Lung (tissue), 12 donors: ENCODE data around the gene PAX9. TPM values are rescaled to one million over a fixed set of nuclear protein-coding genes. Genes with fewer than 3 reads are reported as not detected.
A peak's percentile ranks its signal among the peaks of the same experiment; 100 is the strongest.

ENCODE experiments used
- ATAC-seq: fragments of 200-7000 bp; cut with Tn5 transposase; one replicate; pipeline ENCODE4 v1.9.1; 2020; ENCODE audit warnings: moderate number of reproducible peaks; ENCODE audit not compliant: insufficient read depth, low FRiP score
- DNase-seq, 3 donors: peaks; one replicate each; pipeline ENCODE4 v3.0.0-alpha.2; 2013 to 2017
- H3K27ac ChIP-seq, 2 donors: one replicate each; pipeline ENCODE4 v1.5.1; 2013; ENCODE audit warnings: mild to moderate bottlenecking in 2 of 2, moderate library complexity in 2 of 2, control low read depth in 1 of 2, inconsistent platforms in 1 of 2, low read depth in 1 of 2, low read length in 1 of 2
- H3K27me3 ChIP-seq, 3 donors: one replicate each; pipeline ENCODE4 v1.5.1; 2013; ENCODE audit warnings: low read length in 2 of 3; ENCODE audit not compliant: control insufficient read depth in 3 of 3, insufficient read depth in 3 of 3
- H3K36me3 ChIP-seq, 4 donors: one replicate each; pipeline ENCODE4 v1.5.1; 2013; ENCODE audit warnings: low read length in 4 of 4, mild to moderate bottlenecking in 1 of 4, moderate library complexity in 1 of 4; ENCODE audit not compliant: control insufficient read depth in 4 of 4, insufficient read depth in 4 of 4
- H3K4me1 ChIP-seq, 5 donors: one replicate each; pipeline ENCODE4 v1.5.1; 2013; ENCODE audit warnings: low read length in 5 of 5, mild to moderate bottlenecking in 2 of 5, moderate library complexity in 1 of 5; ENCODE audit not compliant: control insufficient read depth in 5 of 5, insufficient read depth in 5 of 5
- H3K4me3 ChIP-seq: one replicate; pipeline ENCODE4 v1.5.1; 2013; ENCODE audit warnings: mild to moderate bottlenecking, control low read depth, moderate library complexity
- H3K9ac ChIP-seq, 2 donors: one replicate each; pipeline ENCODE4 v1.5.1; 2013; ENCODE audit warnings: low read length in 2 of 2, control low read depth in 1 of 2; ENCODE audit not compliant: insufficient read depth in 1 of 2
- H3K9me3 ChIP-seq, 4 donors: one replicate each; pipeline ENCODE4 v1.5.1; 2013; ENCODE audit warnings: low read length in 3 of 4, mild to moderate bottlenecking in 1 of 4, moderate library complexity in 1 of 4; ENCODE audit not compliant: control insufficient read depth in 4 of 4, insufficient read depth in 3 of 4
- WGBS, 2 donors: extraction: QIAGEN DNeasy Blood & Tissue Kit; methylation state at CpG; one replicate each; pipeline ENCODE4 v1.1.7; 2013; 5-methylcytosine and 5-hydroxymethylcytosine counted together
- polyA plus RNA-seq, 2 donors: library from polyadenylated mRNA; stranded (reverse); fragments of 200-250 nt; gene quantifications; one replicate each; pipeline ENCODE4 v1.2.1, GENCODE V29; 2013
- total RNA-seq, 2 donors: library from RNA; depleted of rRNA in 1 of 2; stranded (reverse); fragments of >200 nt in 1 of 2; gene quantifications; one replicate each; pipeline ENCODE4 v1.2.1, GENCODE V29; 2014 to 2021
- TF ChIP-seq, protein P1 (sequence below): IDR thresholded peaks from 2 replicates; pipeline ENCODE4 v1.5.1; 2012; ENCODE audit warnings: mild to moderate bottlenecking; ENCODE audit errors: control extremely low read depth, extremely low read depth
- donor health status: control.
- donor health status: control.
- donor health status: Bipolar disorder and iron deficiency.
- donor health status: healthy.
- donor health status: DM: yes; HTN: yes; CAD: no.

The PAX9 gene
- total and polyA plus RNA-seq, 4 donors = 1.2 to 6.0 (median 1.8) TPM

DNA sequence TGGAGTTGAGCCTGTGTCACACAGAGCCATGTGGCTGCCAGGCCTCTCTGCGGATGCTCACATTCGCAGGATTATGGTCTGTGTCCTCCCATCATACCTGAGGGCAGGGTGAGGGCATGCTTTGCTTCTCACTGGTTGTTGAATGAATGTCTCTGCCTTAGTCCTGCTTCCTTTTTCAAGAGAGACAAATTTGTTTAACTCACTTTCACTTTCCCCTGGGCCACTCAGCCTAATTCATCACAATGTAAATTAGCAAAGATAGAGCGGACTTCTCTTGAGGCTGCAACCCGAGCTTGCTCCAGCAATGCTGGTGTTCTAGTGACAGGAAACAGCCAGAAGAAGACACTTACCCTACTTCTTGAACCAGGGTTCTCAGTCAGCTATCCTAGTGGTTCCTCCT is 35.5 kb upstream of the PAX9 start:
- TF ChIP-seq, protein P1, sequence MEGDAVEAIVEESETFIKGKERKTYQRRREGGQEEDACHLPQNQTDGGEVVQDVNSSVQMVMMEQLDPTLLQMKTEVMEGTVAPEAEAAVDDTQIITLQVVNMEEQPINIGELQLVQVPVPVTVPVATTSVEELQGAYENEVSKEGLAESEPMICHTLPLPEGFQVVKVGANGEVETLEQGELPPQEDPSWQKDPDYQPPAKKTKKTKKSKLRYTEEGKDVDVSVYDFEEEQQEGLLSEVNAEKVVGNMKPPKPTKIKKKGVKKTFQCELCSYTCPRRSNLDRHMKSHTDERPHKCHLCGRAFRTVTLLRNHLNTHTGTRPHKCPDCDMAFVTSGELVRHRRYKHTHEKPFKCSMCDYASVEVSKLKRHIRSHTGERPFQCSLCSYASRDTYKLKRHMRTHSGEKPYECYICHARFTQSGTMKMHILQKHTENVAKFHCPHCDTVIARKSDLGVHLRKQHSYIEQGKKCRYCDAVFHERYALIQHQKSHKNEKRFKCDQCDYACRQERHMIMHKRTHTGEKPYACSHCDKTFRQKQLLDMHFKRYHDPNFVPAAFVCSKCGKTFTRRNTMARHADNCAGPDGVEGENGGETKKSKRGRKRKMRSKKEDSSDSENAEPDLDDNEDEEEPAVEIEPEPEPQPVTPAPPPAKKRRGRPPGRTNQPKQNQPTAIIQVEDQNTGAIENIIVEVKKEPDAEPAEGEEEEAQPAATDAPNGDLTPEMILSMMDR = no peak
- H3K36me3 ChIP-seq = no peaks in the 10 kb centered on the region
- DNase-seq (no peak), ATAC-seq (no peak)
- H3K27ac ChIP-seq = no peak overlapping the region
- peaks cover 0 to 4% (median 0%) of the 10 kb centered on the region in 3 donors for H3K27me3 ChIP-seq
- H3K4me3 ChIP-seq = no peak overlapping the region
- peaks cover 0 to 1% (median 0%) of the 10 kb centered on the region in 5 donors for H3K4me1 ChIP-seq
- no peak overlapping the region for H3K9ac ChIP-seq
- 66 to 70% methylated on average over 4 of the region's 4 CpGs for WGBS, 2 donors
- H3K9me3 ChIP-seq = no peaks in the 10 kb centered on the region

DNA sequence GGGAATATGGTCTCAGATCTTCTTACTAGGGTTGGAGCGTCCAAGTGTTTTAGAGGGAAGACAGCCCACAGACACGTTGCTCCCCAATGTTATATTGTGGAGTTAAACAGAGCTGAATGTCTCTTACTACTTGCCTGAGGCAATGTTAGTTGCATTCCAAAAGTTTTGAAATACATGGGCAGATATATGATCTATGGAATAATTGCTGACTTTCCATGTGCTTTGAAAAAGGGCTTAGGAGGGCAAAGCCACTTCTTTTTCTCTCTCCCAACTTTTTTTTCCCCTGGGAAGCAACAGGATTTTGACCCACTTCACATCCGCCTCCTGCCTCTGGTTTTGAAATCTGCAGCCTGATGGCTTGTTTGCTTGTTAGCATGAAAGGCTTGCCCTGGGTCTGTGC is 33.7 kb upstream of the PAX9 start:
- Histone ChIP-seq H3K27ac (no peak overlapping the region), H3K4me3 (no peak overlapping the region), H3K36me3 (no peaks in the 10 kb centered on the region), H3K9me3 (no peaks in the 10 kb centered on the region), H3K4me1 (peaks cover 0 to 1% (median 0%) of the 10 kb centered on the region in 5 donors), H3K27me3 (peaks cover 0 to 4% (median 0%) of the 10 kb centered on the region in 3 donors), H3K9ac (no peak overlapping the region)
- TF ChIP-seq, protein P1 = no peak
- no peak for DNase-seq
- 75 to 80% methylated on average over 3 of the region's 3 CpGs for WGBS, 2 donors
- ATAC-seq = no peak

DNA sequence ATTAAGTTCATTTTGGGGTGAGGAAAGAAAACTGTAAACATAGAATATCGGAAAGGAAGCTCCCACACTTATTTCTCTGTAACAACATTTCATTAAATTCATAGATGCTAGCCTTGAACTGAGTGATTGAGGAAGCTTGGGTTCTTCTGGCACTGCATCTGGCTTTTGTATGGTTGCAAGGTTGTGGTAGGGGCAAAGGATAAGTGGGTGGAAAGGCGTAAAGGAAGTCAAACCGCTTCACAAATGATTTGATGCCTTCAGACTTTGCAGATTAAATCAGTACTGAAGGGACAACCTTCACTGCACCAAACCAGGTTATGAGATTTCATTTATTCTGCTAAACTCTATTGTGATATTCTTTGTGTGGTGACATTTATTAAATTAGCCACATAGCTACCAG is 28.1 kb upstream of the PAX9 start:
- no peaks in the 10 kb centered on the region for H3K36me3 ChIP-seq
- TF ChIP-seq, protein P1 = no peak
- no peaks in the 10 kb centered on the region for H3K9me3 ChIP-seq
- no peak overlapping the region for H3K9ac ChIP-seq
- ATAC-seq (no peak), DNase-seq (no peak)
- H3K27me3 ChIP-seq = peaks cover 0 to 4% (median 0%) of the 10 kb centered on the region in 3 donors
- H3K4me3 ChIP-seq = no peak overlapping the region
- 72 to 78% methylated on average over 3 of the region's 3 CpGs for WGBS, 2 donors
- H3K4me1 ChIP-seq = no peaks in the 10 kb centered on the region
- no peak overlapping the region for H3K27ac ChIP-seq

DNA sequence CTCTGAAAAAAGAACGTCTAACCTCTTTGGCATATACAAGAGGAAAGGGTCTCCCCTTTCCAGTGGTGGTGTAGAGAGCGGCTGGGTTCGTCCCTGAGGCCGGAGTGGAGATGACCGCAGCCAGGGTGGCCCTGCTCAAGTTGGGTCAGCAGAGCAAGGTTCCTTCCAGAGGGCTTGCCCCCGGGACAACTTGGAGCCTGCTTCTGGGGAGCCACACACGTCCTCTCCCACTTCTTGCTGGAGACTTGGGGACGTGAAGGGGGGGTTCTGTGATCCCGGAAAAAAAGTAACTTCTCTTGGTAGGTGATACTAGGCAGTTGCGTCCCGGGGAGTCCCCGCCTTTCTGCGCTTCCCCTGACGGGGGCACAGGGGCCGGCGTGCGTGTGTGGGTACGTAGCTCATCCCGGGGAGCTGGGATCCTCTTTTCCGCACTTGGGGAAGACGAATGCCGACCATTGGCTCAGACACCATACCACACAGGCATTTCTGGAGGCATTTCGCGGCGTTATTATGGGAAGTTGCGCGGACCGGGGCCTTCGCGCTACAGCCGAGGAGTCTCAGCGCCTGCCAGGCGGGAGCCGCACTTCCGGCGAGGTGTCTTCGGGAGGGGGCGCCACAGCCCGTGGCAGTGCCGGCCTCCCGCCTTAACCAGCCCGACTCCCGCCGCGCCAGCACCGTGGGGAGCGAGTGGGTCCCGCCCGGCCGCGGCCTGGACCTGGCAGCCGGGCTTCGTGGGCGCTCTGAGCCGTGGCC is 14.8 kb upstream of the PAX9 start:
- peak in 1 of 3 donors; percentile 38 for DNase-seq
- Histone ChIP-seq H3K36me3 (no peaks in the 10 kb centered on the region), H3K27me3 (peaks cover 16 to 80% (median 77%) of the 10 kb centered on the region in 3 donors)

More for the DNA sequence above, 14.8 kb upstream of the PAX9 start:
- TF ChIP-seq, protein P1 = no peak
- Histone ChIP-seq H3K27ac (no peak overlapping the region), H3K9ac (no peak overlapping the region), H3K4me1 (peaks cover 0 to 17% (median 0%) of the 10 kb centered on the region in 5 donors), H3K9me3 (peaks cover 0 to 7% (median 0%) of the 10 kb centered on the region in 4 donors), H3K4me3 (peak overlapping the region; percentile 20)
- 4 to 6% methylated on average over 55 of the region's 55 CpGs for WGBS, 2 donors
- ATAC-seq = no peak
